A673 (cell line): ENCODE results near the gene FAM83F.

ENCODE experiments used
- EZH2 ChIP-seq: fragments of 200-600 bp; sonication (generic); IDR thresholded peaks from 2 replicates; pipeline ENCODE4 v1.6.1; 2017; ENCODE audit warnings: borderline replicate concordance, low read depth, mild to moderate bottlenecking, mixed read lengths, antibody characterized with exemption, low read length; ENCODE audit not compliant: poor library complexity, severe bottlenecking
- TF ChIP-seq, protein P1 (sequence below): fragments of 300-800, 200-600 bp; sonication (generic); conservative IDR thresholded peaks from 2 replicates; pipeline ENCODE4 v1.5.1; 2017; ENCODE audit warnings: low read depth, mild to moderate bottlenecking, antibody characterized with exemption, low read length, moderate library complexity, mixed read lengths

DNA sequence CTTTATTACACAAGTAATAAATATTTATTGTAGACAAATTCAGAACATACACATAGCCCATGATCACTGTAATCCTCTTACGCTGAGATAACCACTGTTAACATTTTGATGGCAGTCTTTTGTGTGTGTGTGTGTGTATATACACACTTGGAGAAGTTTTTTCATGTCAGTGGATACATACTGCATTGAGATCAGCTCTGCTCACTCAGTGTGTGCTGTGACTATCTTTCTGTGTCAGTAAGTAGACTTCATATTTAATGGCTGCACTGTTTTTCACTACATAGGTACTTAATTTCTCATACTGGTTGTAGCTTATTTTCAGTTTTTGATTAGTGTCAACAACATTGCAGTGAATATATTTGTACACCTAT, 82.9 kb downstream of the FAM83F start:
- TF ChIP-seq, protein P1, sequence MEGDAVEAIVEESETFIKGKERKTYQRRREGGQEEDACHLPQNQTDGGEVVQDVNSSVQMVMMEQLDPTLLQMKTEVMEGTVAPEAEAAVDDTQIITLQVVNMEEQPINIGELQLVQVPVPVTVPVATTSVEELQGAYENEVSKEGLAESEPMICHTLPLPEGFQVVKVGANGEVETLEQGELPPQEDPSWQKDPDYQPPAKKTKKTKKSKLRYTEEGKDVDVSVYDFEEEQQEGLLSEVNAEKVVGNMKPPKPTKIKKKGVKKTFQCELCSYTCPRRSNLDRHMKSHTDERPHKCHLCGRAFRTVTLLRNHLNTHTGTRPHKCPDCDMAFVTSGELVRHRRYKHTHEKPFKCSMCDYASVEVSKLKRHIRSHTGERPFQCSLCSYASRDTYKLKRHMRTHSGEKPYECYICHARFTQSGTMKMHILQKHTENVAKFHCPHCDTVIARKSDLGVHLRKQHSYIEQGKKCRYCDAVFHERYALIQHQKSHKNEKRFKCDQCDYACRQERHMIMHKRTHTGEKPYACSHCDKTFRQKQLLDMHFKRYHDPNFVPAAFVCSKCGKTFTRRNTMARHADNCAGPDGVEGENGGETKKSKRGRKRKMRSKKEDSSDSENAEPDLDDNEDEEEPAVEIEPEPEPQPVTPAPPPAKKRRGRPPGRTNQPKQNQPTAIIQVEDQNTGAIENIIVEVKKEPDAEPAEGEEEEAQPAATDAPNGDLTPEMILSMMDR, result no peak
- no peak for TF ChIP-seq EZH2
